HG02885 (cell line): ENCODE measurements around the gene MARK2.

Experiments
- ATAC-seq: cut with Tn5 transposase; IDR thresholded peaks from one replicate; pipeline ENCODE4 v1.9.1; 2021; ENCODE audit warnings: mild to moderate bottlenecking; ENCODE audit not compliant: unreplicated experiment, poor library complexity

MARK2 gene

GRCh38 chr11:63906585-63906984, 67.7 kb downstream of the MARK2 start:
- no peak for ATAC-seq

- no peak for ATAC-seq
These were observed 68.2 kb downstream of the MARK2 start for GRCh38 chr11:63907063-63907462.

GRCh38 chr11:63907808-63908530, 69.1 kb downstream of the MARK2 start:
- ATAC-seq, result no peak

DNA sequence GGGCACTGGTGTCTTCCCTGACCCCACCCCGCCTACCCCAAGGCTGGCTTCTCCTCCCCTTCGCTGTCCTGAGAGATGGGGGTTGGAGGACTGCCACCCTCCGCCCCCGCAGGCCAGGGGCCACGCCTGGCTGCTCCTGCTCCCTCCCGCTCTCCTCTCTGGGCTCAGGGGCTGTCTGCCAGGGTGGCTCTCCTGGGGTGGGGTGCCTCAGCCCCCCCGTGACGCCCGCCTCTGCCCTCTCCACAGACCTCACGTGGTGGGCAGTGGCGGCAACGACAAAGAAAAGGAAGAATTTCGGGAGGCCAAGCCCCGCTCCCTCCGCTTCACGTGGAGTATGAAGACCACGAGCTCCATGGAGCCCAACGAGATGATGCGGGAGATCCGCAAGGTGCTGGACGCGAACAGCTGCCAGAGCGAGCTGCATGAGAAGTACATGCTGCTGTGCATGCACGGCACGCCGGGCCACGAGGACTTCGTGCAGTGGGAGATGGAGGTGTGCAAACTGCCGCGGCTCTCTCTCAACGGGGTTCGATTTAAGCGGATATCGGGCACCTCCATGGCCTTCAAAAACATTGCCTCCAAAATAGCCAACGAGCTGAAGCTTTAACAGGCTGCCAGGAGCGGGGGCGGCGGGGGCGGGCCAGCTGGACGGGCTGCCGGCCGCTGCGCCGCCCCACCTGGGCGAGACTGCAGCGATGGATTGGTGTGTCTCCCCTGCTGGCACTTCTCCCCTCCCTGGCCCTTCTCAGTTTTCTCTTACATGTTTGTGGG, 69.9 kb downstream of the MARK2 start:
- no peak for ATAC-seq

DNA sequence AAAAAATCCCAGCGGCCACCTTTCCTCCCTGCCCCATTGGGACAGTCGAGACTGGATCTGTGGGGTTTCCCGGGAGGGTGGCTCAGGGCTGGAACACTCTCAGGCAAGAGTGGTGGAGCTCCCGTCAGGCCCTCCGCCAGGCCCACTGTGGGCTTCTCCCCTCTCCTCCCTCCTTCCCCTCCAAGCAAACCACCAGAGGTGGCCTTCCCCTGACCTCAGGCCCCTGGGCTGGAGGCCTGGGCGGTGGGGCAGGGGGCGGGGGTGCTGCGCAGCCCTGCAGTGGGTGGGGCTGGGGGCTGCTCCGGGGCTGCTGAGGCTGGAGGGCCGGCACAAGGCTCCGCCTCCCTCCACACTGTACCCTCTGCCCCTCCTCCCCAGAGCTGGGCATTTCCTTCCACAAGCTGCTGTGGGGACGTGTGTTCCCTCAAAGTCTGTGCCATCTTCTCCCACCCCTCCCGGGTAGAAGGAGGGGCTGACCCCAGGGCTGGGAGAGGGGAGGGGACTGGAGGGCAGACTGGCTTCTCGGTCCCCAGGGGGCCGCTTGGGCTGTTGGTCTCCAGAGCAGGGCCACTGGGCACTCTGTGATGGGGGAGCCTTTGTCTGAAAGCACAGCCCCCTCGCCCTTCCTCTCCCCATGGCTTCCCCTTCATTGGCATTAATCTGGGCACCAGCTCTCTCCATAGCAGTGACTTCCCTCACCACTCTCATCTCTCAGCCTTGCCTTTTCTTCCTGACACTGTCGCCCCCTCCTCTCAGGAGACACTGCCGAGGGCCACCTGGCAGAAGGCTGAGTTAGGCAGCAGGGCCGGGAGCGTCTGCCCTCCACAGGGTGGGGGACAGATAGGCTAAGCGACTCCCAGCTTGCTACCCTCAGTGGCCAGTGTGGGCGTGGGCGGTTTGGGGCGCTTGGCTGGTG, 70.9 kb downstream of the MARK2 start:
- ATAC-seq, result no peak

- no peak for ATAC-seq
These were observed 71.8 kb downstream of the MARK2 start for GRCh38 chr11:63910675-63911074.

DNA sequence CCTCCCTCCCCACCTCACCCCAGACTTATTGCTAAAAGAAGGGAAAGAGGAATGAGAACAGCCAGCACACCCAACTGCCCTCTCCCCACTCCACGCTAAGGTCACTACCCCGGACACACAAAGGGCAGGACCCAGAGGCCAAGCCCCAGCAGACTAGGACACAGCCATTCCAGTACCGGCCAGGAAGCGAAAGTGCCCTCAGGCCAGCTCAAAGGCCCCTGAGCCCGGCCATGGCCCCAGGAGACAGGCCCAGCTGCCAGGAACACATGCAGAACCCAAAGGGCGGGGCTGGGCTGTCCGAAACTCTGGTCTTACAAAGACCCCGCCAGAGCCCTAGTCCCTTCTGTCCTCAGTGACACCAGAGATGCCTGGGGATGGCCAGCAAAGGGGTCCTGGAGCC, 72.5 kb downstream of the MARK2 start:
- no peak for ATAC-seq

DNA sequence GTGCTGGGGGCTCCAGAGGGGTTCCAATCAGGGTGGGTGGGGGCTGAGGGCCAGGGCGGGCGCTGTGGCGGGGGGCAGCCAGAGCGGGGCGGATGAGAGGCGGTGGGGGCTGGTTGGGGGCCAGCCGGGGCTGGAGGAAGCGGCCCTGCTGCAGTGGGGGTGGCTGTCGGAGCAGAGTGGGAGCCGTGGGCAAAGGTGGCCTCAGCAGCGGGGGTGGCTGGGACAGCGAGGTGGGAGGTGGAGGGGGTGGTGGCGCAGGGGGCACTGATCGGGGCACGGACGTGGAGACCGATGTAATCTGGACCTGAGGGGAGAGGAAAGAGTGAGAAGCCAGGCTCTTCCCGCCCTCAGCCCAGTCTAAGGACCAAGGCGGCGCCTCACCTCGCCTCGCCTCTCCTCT, 73.0 kb downstream of the MARK2 start:
- no peak for ATAC-seq

- no peak for ATAC-seq
These were observed 73.8 kb downstream of the MARK2 start for GRCh38 chr11:63912678-63913077.

GRCh38 chr11:63913866-63914830, 75.2 kb downstream of the MARK2 start:
- no peak for ATAC-seq

DNA sequence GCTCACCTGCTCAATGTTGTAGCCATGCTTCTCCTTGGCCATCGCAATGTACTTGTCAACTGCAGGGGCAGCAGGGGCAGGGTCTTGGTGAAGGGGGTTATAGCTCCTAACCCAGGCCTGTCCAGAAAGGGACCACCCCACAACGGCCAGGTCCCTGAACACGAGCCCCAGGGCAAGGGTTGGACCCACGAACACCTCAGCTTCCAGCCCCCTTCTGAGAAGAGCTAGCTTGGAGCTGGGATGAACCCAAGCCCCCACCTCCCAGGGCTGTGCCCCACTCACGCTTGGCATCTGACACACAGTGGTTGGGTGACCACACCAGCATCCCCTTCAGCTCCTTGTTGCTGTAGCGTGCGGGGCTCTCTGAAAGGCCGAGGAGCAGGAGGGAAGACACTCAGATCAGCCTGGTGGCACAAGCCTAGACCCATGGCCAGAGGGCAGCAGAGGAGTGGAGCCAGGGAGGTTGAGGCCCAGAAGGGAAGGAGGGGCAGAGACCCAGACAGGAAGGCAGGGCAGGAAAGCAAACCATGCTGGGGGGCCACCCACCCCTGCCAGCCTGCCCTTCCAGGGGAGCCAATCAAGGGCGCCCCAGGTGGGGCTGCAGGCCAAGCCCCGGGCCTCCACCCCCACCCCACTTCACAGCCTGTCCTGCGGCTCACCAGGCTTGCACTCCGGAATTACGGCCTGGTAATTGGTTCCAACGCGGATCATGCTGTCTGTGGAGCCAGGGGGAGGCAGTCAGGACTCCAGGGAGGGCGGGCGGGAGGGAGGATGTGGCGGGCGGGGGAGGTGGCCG, 76.2 kb downstream of the MARK2 start:
- no peak for ATAC-seq

GRCh38 chr11:63915961-63916836, 77.3 kb downstream of the MARK2 start:
- ATAC-seq, result peak; percentile 34

GRCh38 chr11:63916837-63917691, 78.2 kb downstream of the MARK2 start, which contains the start of gene RCOR2:
Gene RCOR2, minus strand, starts transcription at chr11:63917164. Its CDS starts 708 bp downstream, at chr11:63916456.
- ATAC-seq, result peak; percentile 35

- ATAC-seq, result no peak
These were observed 79.0 kb downstream of the MARK2 start for GRCh38 chr11:63917692-63918506.

- no peak for ATAC-seq
These were observed 79.7 kb downstream of the MARK2 start for GRCh38 chr11:63918507-63919191.
